SK-N-SH (cell line): ENCODE measurements around the gene COA6. TPM values are rescaled to one million over a fixed set of nuclear protein-coding genes. Genes with fewer than 3 reads are reported as not detected.

Experiments used
- CTCF ChIA-PET: fragments of 300-600, 350-600 bp; formaldehyde crosslinking; extraction: SDS; loops from one replicate; lab custom pipeline; 2021; lab: Yijun Ruan, JAX
- POLR2A ChIA-PET: fragments of 350-600 bp; sonication (Branson Sonifier 250); formaldehyde crosslinking; extraction: SDS; loops from one replicate; lab custom pipeline; 2020; ENCODE audit warnings: antibody characterized with exemption, inconsistent platforms; lab: Yijun Ruan, JAX
- DNase-seq: peaks from one replicate; pipeline ENCODE4 v3.0.0; 2012
- H2AFZ ChIP-seq: fragments of 200-600 bp; sonication (generic); 2 replicates; pipeline ENCODE4 v1.8.1; 2016; ENCODE audit warnings: antibody characterized with exemption, mild to moderate bottlenecking, low read depth
- H3F3A ChIP-seq: fragments of 200-600 bp; sonication (generic); replicated peaks from 2 replicates; pipeline ENCODE3; 2016; ENCODE audit warnings: antibody characterized with exemption, mild to moderate bottlenecking; ENCODE audit not compliant: insufficient read depth
- H3K27ac ChIP-seq, 2 experiments: fragments of 200-500 bp in 1 of 2; fragments of 200-600 bp in 1 of 2; sonication (Bioruptor generic) in 1 of 2; sonication (generic), shearing (Covaris generic) in 1 of 2; 2 replicates each; pipeline versions ENCODE4 v1.5.1 to v1.6.1; 2014 to 2016; ENCODE audit warnings: low read depth in 2 of 2, inconsistent platforms in 1 of 2, low read length in 1 of 2, mild to moderate bottlenecking in 1 of 2, mixed read lengths in 1 of 2
- H3K27me3 ChIP-seq: fragments of 200-600 bp; sonication (generic), shearing (Covaris generic); 2 replicates; pipeline ENCODE4 v1.6.1; 2016; ENCODE audit warnings: mixed run types; ENCODE audit not compliant: insufficient read depth
- H3K36me3 ChIP-seq, 2 experiments: fragments of 200-500 bp in 1 of 2; fragments of 200-600 bp in 1 of 2; sonication (Bioruptor generic) in 1 of 2; sonication (generic) in 1 of 2; replicated peaks in 1 of 2; 2 replicates each; pipeline versions ENCODE3 to v1.5.1; 2014 to 2016; ENCODE audit warnings: low read length in 1 of 2, mild to moderate bottlenecking in 1 of 2; ENCODE audit not compliant: insufficient read depth in 2 of 2, control insufficient read depth in 1 of 2
- H3K4me1 ChIP-seq, 2 experiments: fragments of 200-500 bp in 1 of 2; fragments of 200-600 bp in 1 of 2; sonication (Bioruptor generic) in 1 of 2; sonication (generic), shearing (Covaris generic) in 1 of 2; 2 replicates each; pipeline versions ENCODE4 v1.5.1 to v1.6.1; 2014 to 2016; ENCODE audit warnings: low read depth in 1 of 2, low read length in 1 of 2, mixed run types in 1 of 2; ENCODE audit not compliant: insufficient read depth in 2 of 2, control insufficient read depth in 1 of 2
- H3K4me2 ChIP-seq: fragments of 200-600 bp; sonication (generic), shearing (Covaris generic); 2 replicates; pipeline ENCODE4 v1.6.1; 2017; ENCODE audit warnings: mixed run types
- H3K4me3 ChIP-seq, 2 experiments: fragments of 200-500 bp in 1 of 2; fragments of 200-600 bp in 1 of 2; sonication (Bioruptor generic) in 1 of 2; sonication (generic), shearing (Covaris generic) in 1 of 2; 2 replicates each; pipeline versions ENCODE4 v1.5.1 to v1.8.1; 2014 to 2016; ENCODE audit warnings: low read depth in 2 of 2, inconsistent platforms in 1 of 2, low read length in 1 of 2, mild to moderate bottlenecking in 1 of 2, mixed read lengths in 1 of 2, moderate library complexity in 1 of 2
- H3K79me2 ChIP-seq: fragments of 200-600 bp; sonication (generic); 2 replicates; pipeline ENCODE4 v1.8.1; 2017; ENCODE audit warnings: mild to moderate bottlenecking; ENCODE audit not compliant: insufficient read depth
- H3K9ac ChIP-seq: fragments of 200-600 bp; sonication (generic); 2 replicates; pipeline ENCODE4 v1.6.1; 2017; ENCODE audit warnings: mixed run types
- H3K9me2 ChIP-seq: fragments of 200-600 bp; sonication (generic); 2 replicates; pipeline ENCODE4 v1.6.1; 2017; ENCODE audit warnings: mixed run types
- H3K9me3 ChIP-seq: fragments of 200-600 bp; sonication (generic); 2 replicates; pipeline ENCODE4 v1.6.1; 2017; ENCODE audit warnings: mixed run types, mild to moderate bottlenecking, moderate library complexity
- H4K20me1 ChIP-seq: fragments of 200-600 bp; sonication (generic); 2 replicates; pipeline ENCODE4 v1.6.1; 2017; ENCODE audit warnings: mild to moderate bottlenecking, mixed run types; ENCODE audit not compliant: insufficient read depth
- CHD2 ChIP-seq: fragments of 150-350 bp; IDR thresholded peaks from 2 replicates; pipeline ENCODE4 v1.6.1; 2018; ENCODE audit warnings: low read length; ENCODE audit not compliant: partially characterized antibody
- ELF1 ChIP-seq: IDR thresholded peaks from 2 replicates; pipeline ENCODE4 v1.4.0; 2012
- EP300 ChIP-seq, 2 experiments: IDR thresholded peaks; 2 replicates each; pipeline versions ENCODE4 v1.4.0 to v1.6.1; 2012; ENCODE audit warnings: borderline replicate concordance in 1 of 2, low read depth in 1 of 2, low read length in 1 of 2
- EZH2phosphoT487 ChIP-seq: fragments of 200-600 bp; sonication (generic); IDR thresholded peaks from 2 replicates; pipeline ENCODE4 v1.6.1; 2017; ENCODE audit warnings: low read depth, mixed run types, mild to moderate bottlenecking, antibody characterized with exemption, moderate library complexity, borderline replicate concordance
- FOXJ3 ChIP-seq: sonication (generic); formaldehyde crosslinking; IDR thresholded peaks from 2 replicates; pipeline ENCODE4 v1.5.1; 2020; ENCODE audit warnings: mild to moderate bottlenecking, missing genetic modification reagents
- FOXM1 ChIP-seq: IDR thresholded peaks from 2 replicates; pipeline ENCODE4 v1.4.0; 2012; ENCODE audit warnings: low read depth, mild to moderate bottlenecking
- GABPA ChIP-seq: IDR thresholded peaks from 2 replicates; pipeline ENCODE4 v1.4.0; 2012; ENCODE audit warnings: low read depth, mild to moderate bottlenecking
- GATA2 ChIP-seq: sonication (generic); formaldehyde crosslinking; IDR thresholded peaks from 2 replicates; pipeline ENCODE4 v1.5.0; 2020; ENCODE audit warnings: mild to moderate bottlenecking, missing genetic modification reagents
- JUND ChIP-seq: IDR thresholded peaks from 2 replicates; pipeline ENCODE4 v1.4.0; 2012
- MAX ChIP-seq: IDR thresholded peaks from 2 replicates; pipeline ENCODE4 v1.4.0; 2012; ENCODE audit warnings: low read depth
- MEF2A ChIP-seq: IDR thresholded peaks from 2 replicates; pipeline ENCODE4 v1.4.0; 2012; ENCODE audit warnings: low read depth, borderline replicate concordance
- MXI1 ChIP-seq: IDR thresholded peaks from 2 replicates; pipeline ENCODE4 v1.6.1; 2012; ENCODE audit warnings: mild to moderate bottlenecking, low read depth, low read length, improper control_type of control experiment
- NFIC ChIP-seq: IDR thresholded peaks from 2 replicates; pipeline ENCODE4 v1.4.0; 2012; ENCODE audit warnings: borderline replicate concordance
- NRF1 ChIP-seq: IDR thresholded peaks from 2 replicates; pipeline ENCODE4 v1.6.1; 2012; ENCODE audit warnings: low read depth, mild to moderate bottlenecking, low read length
- PBX3 ChIP-seq: IDR thresholded peaks from 2 replicates; pipeline ENCODE4; 2012
- RAD21 ChIP-seq: IDR thresholded peaks from 2 replicates; pipeline ENCODE4 v1.6.1; 2012; ENCODE audit warnings: mild to moderate bottlenecking, low read length
- RCOR1 ChIP-seq: fragments of 150-350 bp; IDR thresholded peaks from 2 replicates; pipeline ENCODE4 v1.6.1; 2017; ENCODE audit warnings: antibody characterized with exemption, low read length
- REST ChIP-seq: IDR thresholded peaks from 2 replicates; pipeline ENCODE4 v1.6.1; 2012; ENCODE audit warnings: mild to moderate bottlenecking, low read depth, low read length, moderate library complexity
- RFX5 ChIP-seq: IDR thresholded peaks from 2 replicates; pipeline ENCODE4 v1.6.1; 2012; ENCODE audit warnings: mild to moderate bottlenecking, improper control_type of control experiment, low read length
- SMC3 ChIP-seq: IDR thresholded peaks from 2 replicates; pipeline ENCODE4 v1.6.1; 2012; ENCODE audit warnings: low read depth, low read length, improper control_type of control experiment
- TEAD4 ChIP-seq: IDR thresholded peaks from 2 replicates; pipeline ENCODE4 v1.4.0; 2012; ENCODE audit warnings: mild to moderate bottlenecking, borderline replicate concordance; ENCODE audit not compliant: insufficient read depth
- ZBTB33 ChIP-seq: IDR thresholded peaks from 2 replicates; pipeline ENCODE4 v1.4.0; 2012; ENCODE audit warnings: low read depth, borderline replicate concordance
- WGBS: methylation state at CpG from one replicate; pipeline ENCODE4 v1.1.6; 2017; ENCODE audit warnings: low lambda C conversion rate; 5-methylcytosine and 5-hydroxymethylcytosine counted together
- polyA plus RNA-seq, 3 experiments: library from polyadenylated mRNA; depleted of rRNA; stranded (reverse); fragments of >200 nt; gene quantifications; 2 replicates each; pipeline ENCODE4 v1.2.3, GENCODE V29; 2012

The COA6 gene
- polyA plus RNA-seq, 1 of the 3 experiments (the other 2 are of a cell fraction), result 42.2 TPM

- H3K9me2 ChIP-seq, result no peaks in the 10 kb centered on the region
- H3F3A ChIP-seq, result no peaks in the 10 kb centered on the region
- no peaks in the 10 kb centered on the region for H4K20me1 ChIP-seq
- no peaks in the 10 kb centered on the region for H3K27me3 ChIP-seq
- no peak overlapping the region for H3K9ac ChIP-seq
- no peak overlapping the region for H3K4me2 ChIP-seq
- no peak overlapping the region for H3K4me3 ChIP-seq
- POLR2A ChIA-PET, result no interaction called here
- no peak overlapping the region for H3K27ac ChIP-seq
- CTCF ChIA-PET, result interaction anchor here (0.6 to 1.6 kb wide), 2 partner anchors 14 to 1846 kb away, joined by 3 to 4 read pairs; no protein-coding TSS in a partner anchor
- H3K4me1 ChIP-seq, result peaks cover 0 to 11% of the 10 kb centered on the region in 2 experiments; a peak in 2 of 4 replicates
- H3K36me3 ChIP-seq, result peaks cover 8 to 24% of the 10 kb centered on the region in 2 experiments
- WGBS, result 100% methylated on average over 4 of the region's 4 CpGs
- no peak overlapping the region for H2AFZ ChIP-seq
- no peak for TF ChIP-seq EZH2phosphoT487
- TF ChIP-seq ELF1, result no peak
- TF ChIP-seq TEAD4, result no peak
- no peak for TF ChIP-seq RCOR1
- TF ChIP-seq EP300 (IDR thresholded peaks at IDR 0.05; ENCODE audit: borderline replicate concordance in 1 of 2, low read depth in 1 of 2, low read length in 1 of 2), result no peak
- TF ChIP-seq MEF2A, result no peak
- no peak for TF ChIP-seq GATA2 (CRISPR knock-in tag)
- TF ChIP-seq MAX, result no peak
- no peaks in the 10 kb centered on the region for H3K79me2 ChIP-seq
- H3K9me3 ChIP-seq, result no peaks in the 10 kb centered on the region
- no peak for DNase-seq
Observed at GRCh38 chr1:234406871-234407270, 33.6 kb downstream of the COA6 start.

GRCh38 chr1:234408757-234409156, 35.5 kb downstream of the COA6 start:
- Histone ChIP-seq H3F3A (no peaks in the 10 kb centered on the region), H4K20me1 (no peaks in the 10 kb centered on the region), H3K4me3 (no peak overlapping the region), H3K4me2 (no peak overlapping the region), H3K9ac (no peak overlapping the region), H3K27me3 (no peaks in the 10 kb centered on the region), H3K9me2 (no peaks in the 10 kb centered on the region), H3K79me2 (no peaks in the 10 kb centered on the region), H2AFZ (no peak overlapping the region), H3K4me1 (peaks cover 0 to 11% of the 10 kb centered on the region in 2 experiments; a peak in 2 of 4 replicates), H3K27ac (peak overlapping the region in 1 of 2 experiments; percentile 44; a peak in 2 of 4 replicates), H3K36me3 (peaks cover 7 to 24% of the 10 kb centered on the region in 2 experiments), H3K9me3 (no peaks in the 10 kb centered on the region)
- ChIA-PET POLR2A (no interaction called here), CTCF (interaction anchor here (1.0 to 2.6 kb wide), 9 partner anchors 11 to 1008 kb away, joined by 3 to 8 read pairs (median 4); partner anchors contain the start of gene COA6)
- DNase-seq, result no peak
- TF ChIP-seq MXI1 (no peak), GATA2 (CRISPR knock-in tag) (no peak), PBX3 (no peak), RAD21 (no peak), TEAD4 (no peak), ELF1 (no peak), CHD2 (no peak), FOXM1 (no peak), NRF1 (no peak), RFX5 (no peak), FOXJ3 (CRISPR knock-in tag) (no peak), NFIC (no peak), GABPA (no peak), REST (no peak), SMC3 (no peak), ZBTB33 (no peak), JUND (no peak)
- 95% methylated on average over 9 of the region's 9 CpGs for WGBS
